ENCODE data around the gene SCO2. TPM values are rescaled to one million over a fixed set of nuclear protein-coding genes. Genes with fewer than 3 reads are reported as not detected.

The SCO2 gene
- total RNA-seq, 1 experiment from 2014 or later: 7.0 TPM

GRCh38 chr22:50536226-50536625 lies 10.8 kb upstream of the SCO2 start:
- intact Hi-C loops (cut with micrococcal nuclease): no loop called here
- DNase-seq (ENCODE audit: low read depth, low spot score): no peak
- Histone ChIP-seq H3K36me3 (ENCODE audit: control insufficient read depth in 1 of 2, insufficient read depth in 2 of 2, low read length in 2 of 2) (no peaks in the 10 kb centered on the region), H3K9me2 (ENCODE audit: insufficient read depth) (no peaks in the 10 kb centered on the region), H3K27me3 (ENCODE audit: insufficient read depth, low read length) (no peaks in the 10 kb centered on the region), H3K4me3 (replicated peaks in 1 of 2; ENCODE audit: low read depth in 1 of 2, low read length in 2 of 2) (no peak overlapping the region), H3K27ac (ENCODE audit: low read depth, low read length) (no peak overlapping the region), H2AFZ (ENCODE audit: low read depth, low read length, poor library complexity, severe bottlenecking) (no peak overlapping the region), H3K9me3 (ENCODE audit: control insufficient read depth in 1 of 2, insufficient read depth in 1 of 2, low read depth in 1 of 2, low read length in 2 of 2) (no peaks in the 10 kb centered on the region), H3K79me2 (ENCODE audit: insufficient read depth, low read length) (no peaks in the 10 kb centered on the region), H3K4me2 (ENCODE audit: low read length) (no peak overlapping the region), H3K4me1 (ENCODE audit: control insufficient read depth in 1 of 2, insufficient read depth in 2 of 2, low read length in 2 of 2) (peaks cover 3 to 37% of the 10 kb centered on the region in 2 experiments; a peak in 3 of 4 replicates), H4K20me1 (ENCODE audit: insufficient read depth) (no peaks in the 10 kb centered on the region), H3K9ac (ENCODE audit: low read length) (no peak overlapping the region)
- ChIA-PET RAD21 (ENCODE audit: low non-redundant PET in 1 of 2, low total read pairs in 2 of 2, uncharacterized antibody in 2 of 2, unreplicated experiment in 2 of 2) (no interaction called here), POLR2A (interaction anchor here (0.9 to 2.3 kb wide), 2 partner anchors 9 kb away, joined by 4 to 7 read pairs; partner anchors contain the start of gene KLHDC7B), CTCF (no interaction called here)
- TF ChIP-seq POLR2A (IDR thresholded peaks at IDR 0.05; ENCODE audit: borderline replicate concordance, extremely low read depth, insufficient read depth, insufficient read length) (no peak), SRF (IDR thresholded peaks at IDR 0.05; ENCODE audit: low read depth) (no peak), SP1 (IDR thresholded peaks at IDR 0.05; ENCODE audit: low read depth) (no peak), YY1 (IDR thresholded peaks at IDR 0.05; ENCODE audit: extremely low read depth, insufficient replicate concordance, low read depth, low read length) (no peak), CEBPB (IDR thresholded peaks at IDR 0.05; ENCODE audit: low read depth) (no peak), ZFX (IDR thresholded peaks at IDR 0.05) (no peak), CBX3 (IDR thresholded peaks at IDR 0.05; ENCODE audit: low read depth) (no peak), REST (IDR thresholded peaks at IDR 0.05; ENCODE audit: low read depth) (no peak), ZNF274 (IDR thresholded peaks at IDR 0.05; ENCODE audit: low read depth, low read length) (no peak), ZBTB33 (IDR thresholded peaks at IDR 0.05; ENCODE audit: extremely low read depth, insufficient replicate concordance, low read length) (no peak), EGR1 (IDR thresholded peaks at IDR 0.05; ENCODE audit: low read depth) (no peak)
- BruUV-seq (replicated peaks): no TSS peak
- no peak for ATAC-seq

Measured in HCT116 (cell line).